Stimulated activated naive CD8-positive, alpha-beta T cell treated with anti-CD3 and anti-CD28 coated beads, Interleukin-15, amount 100 ng/mL, for 72 hours (primary cell): ENCODE measurements around the gene TTC4.
"Not testable (repeated sequence)": the region's sequence is repeated elsewhere in the genome, so short reads cannot be mapped to it uniquely, and the experiment has no call there.

Source experiments
- ATAC-seq: fragments of 150-1000 bp; cut with Tn5 transposase; 2 replicates; pipeline ENCODE4 v1.10.0; 2021; ENCODE audit warnings: mild to moderate bottlenecking, moderate library complexity
- DNase-seq, 2 donors: peaks; one replicate each; pipeline ENCODE4 v3.0.0; 2021 to 2022
- H3K27ac Mint-ChIP-seq, 2 donors: one replicate each; pipeline ENCODE4 v1.8.0; 2022; ENCODE audit warnings: mild to moderate bottlenecking in 2 of 2, mixed read lengths in 2 of 2, moderate library complexity in 2 of 2
- H3K27me3 Mint-ChIP-seq: one replicate; pipeline ENCODE4 v1.8.0; 2022; ENCODE audit warnings: mixed read lengths
- H3K4me1 Mint-ChIP-seq: one replicate; pipeline ENCODE4 v1.8.0; 2022; ENCODE audit warnings: mild to moderate bottlenecking, mixed read lengths
- H3K4me3 Mint-ChIP-seq, 2 donors: one replicate each; pipeline ENCODE4 v1.8.0; 2022; ENCODE audit warnings: mild to moderate bottlenecking in 2 of 2, mixed read lengths in 2 of 2, moderate library complexity in 1 of 2
- H3K9me3 Mint-ChIP-seq, 2 donors: one replicate each; pipeline ENCODE4 v1.8.0; 2022; ENCODE audit warnings: mixed read lengths in 2 of 2

TTC4 gene

DNA sequence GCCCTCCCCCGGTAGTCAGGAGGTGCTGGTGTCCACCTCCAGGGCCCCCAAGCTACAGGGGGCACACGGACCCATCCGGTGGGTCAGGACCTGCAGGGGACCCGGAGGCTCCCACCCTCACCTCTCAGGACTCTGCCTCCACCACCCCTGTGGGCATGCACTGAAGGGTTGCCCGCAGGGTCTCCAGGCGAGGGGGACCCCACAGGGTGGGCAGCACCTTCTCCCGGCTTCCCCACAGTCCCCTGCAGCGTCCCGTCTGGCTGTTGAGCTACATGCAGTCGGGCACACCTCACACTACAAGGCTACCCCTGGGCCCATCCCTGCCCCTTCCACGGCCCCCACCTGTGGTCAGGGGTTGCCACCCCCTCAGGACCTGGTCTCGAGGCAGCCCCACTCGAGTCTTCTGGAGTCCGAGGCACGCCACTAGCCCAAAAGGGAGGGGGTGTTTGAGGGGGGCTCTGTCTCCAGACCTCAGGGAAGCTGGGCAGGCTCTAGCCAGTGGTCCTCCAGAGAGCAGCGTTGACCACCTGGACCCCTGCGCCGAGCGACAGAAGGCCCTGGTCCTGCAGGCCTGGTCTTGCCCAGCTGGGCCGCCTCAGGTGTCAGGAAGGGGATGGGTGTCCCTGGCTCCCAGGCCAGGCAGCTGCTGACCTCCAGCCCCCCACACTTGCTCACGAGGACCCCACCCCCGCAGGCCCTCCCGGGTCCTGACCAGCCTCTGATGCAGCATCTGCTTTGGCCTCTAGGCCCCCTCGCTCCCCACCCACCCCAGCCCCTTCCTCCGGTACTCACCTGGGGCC, 39.0 kb downstream of the TTC4 start:
- ATAC-seq (peak; percentile 47), DNase-seq (no peak)
- Mint-ChIP-seq H3K9me3 (no peaks in the 10 kb centered on the region), H3K4me1 (no peaks in the 10 kb centered on the region), H3K27me3 (no peaks in the 10 kb centered on the region), H3K4me3 (no peak overlapping the region), H3K27ac (no peak overlapping the region)

DNA sequence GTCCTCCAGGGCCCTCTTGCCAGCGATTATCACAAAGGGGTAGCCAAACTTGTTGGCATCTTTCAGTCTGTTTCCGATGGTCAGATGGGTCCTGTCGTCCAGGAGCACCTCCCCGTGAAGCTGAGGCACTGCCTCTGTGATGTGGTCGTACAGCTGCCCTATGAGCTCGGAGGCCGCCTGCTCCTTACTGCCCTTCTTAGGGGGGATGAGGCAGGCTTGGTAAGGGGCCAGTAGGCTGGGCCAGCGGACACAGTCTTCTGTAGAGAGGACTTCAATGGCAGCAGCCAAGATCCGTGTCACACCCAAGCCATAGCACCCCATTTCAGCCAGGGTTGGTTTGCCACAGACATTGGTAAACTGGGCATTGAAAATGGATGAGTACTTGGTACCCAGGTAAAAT, 42.2 kb downstream of the TTC4 start:
- Mint-ChIP-seq H3K27ac (no peak overlapping the region), H3K4me1 (peaks cover 20% of the 10 kb centered on the region), H3K4me3 (no peak overlapping the region), H3K27me3 (no peaks in the 10 kb centered on the region), H3K9me3 (no peaks in the 10 kb centered on the region)
- no peak for ATAC-seq
- no peak for DNase-seq

GRCh38 chr1:54758678-54759348, 43.2 kb downstream of the TTC4 start:
- ATAC-seq = no peak
- DNase-seq = no peak
- no peaks in the 10 kb centered on the region for H3K9me3 Mint-ChIP-seq
- peaks cover 27% of the 10 kb centered on the region for H3K4me1 Mint-ChIP-seq
- no peaks in the 10 kb centered on the region for H3K27me3 Mint-ChIP-seq
- H3K27ac Mint-ChIP-seq = no peak overlapping the region
- no peak overlapping the region for H3K4me3 Mint-ChIP-seq

GRCh38 chr1:54763816-54764132, 48.1 kb downstream of the TTC4 start:
- Mint-ChIP-seq H3K9me3 (no peaks in the 10 kb centered on the region), H3K27ac (peak overlapping the region; percentile 96 to 99), H3K4me1 (peaks cover 36% of the 10 kb centered on the region), H3K27me3 (no peaks in the 10 kb centered on the region), H3K4me3 (peak overlapping the region; percentile 92 to 93)
- DNase-seq = no peak
- peak; percentile 4 for ATAC-seq

GRCh38 chr1:54764133-54764921, 48.7 kb downstream of the TTC4 start, which contains the start of gene PARS2:
Gene PARS2, minus strand, starts transcription at chr1:54764523. Its CDS starts 5,362 bp downstream, at chr1:54759161.
- H3K4me3 Mint-ChIP-seq = peak within 1 kb of the TSS; percentile 92 to 93
- no peaks in the 10 kb centered on the region for H3K9me3 Mint-ChIP-seq
- peaks cover 36% of the 10 kb centered on the region for H3K4me1 Mint-ChIP-seq
- no peaks in the 10 kb centered on the region for H3K27me3 Mint-ChIP-seq
- peak; percentile 94 to 96 for DNase-seq
- peak; percentile 97 for ATAC-seq
- peak within 1 kb of the TSS; percentile 96 to 99 for H3K27ac Mint-ChIP-seq

GRCh38 chr1:54764922-54765561, 49.4 kb downstream of the TTC4 start:
- Mint-ChIP-seq H3K9me3 (no peaks in the 10 kb centered on the region), H3K27me3 (no peaks in the 10 kb centered on the region), H3K27ac (peak overlapping the region; percentile 83 to 96), H3K4me3 (peak overlapping the region; percentile 92 to 93), H3K4me1 (peaks cover 34% of the 10 kb centered on the region)
- ATAC-seq (peak; percentile 24), DNase-seq (no peak)

DNA sequence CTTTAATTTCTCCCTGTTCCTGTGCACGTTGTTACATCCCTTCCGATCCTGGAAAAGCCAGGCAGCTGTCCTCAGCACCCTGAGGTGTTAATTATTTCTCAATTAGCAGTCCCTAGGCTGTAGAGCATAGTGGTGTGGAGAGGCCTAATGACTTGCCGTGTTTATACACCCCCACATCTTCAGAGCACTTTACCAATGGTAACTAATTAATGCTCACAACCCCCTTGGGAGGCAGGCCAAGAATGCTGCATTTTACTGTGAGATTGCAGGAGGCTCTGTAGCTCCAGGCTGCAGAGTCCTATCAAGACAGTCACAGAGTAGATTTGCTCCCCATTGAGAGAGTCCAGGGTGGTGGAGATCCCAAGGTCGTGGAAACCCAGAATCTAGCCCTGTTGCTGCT, 51.1 kb downstream of the TTC4 start:
- ATAC-seq (no peak), DNase-seq (no peak)
- Mint-ChIP-seq H3K4me1 (peaks cover 21% of the 10 kb centered on the region), H3K9me3 (no peaks in the 10 kb centered on the region), H3K27ac (no peak overlapping the region), H3K27me3 (no peaks in the 10 kb centered on the region), H3K4me3 (no peak overlapping the region)

DNA sequence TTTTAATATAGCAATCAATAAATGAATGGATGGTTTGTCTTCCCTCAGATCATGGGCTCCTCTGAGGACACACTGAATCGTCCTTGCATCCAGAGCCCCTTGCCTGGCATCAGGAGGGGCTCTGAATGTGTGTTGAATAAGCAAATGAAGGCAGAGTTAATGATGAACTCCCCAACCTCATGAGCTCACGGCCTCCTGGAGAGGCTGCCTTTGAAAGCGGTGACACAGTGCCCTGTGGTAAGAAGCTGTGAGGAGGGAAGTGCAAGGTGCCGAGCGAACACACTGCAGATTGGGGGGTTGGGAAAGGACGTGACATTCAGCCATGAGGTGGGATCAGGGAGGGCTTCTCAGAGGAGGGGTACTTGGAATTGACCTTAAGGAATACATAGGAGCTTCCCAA, 51.9 kb downstream of the TTC4 start:
- ATAC-seq = no peak
- Mint-ChIP-seq H3K4me3 (no peak overlapping the region), H3K27ac (no peak overlapping the region), H3K4me1 (peaks cover 19% of the 10 kb centered on the region), H3K9me3 (no peaks in the 10 kb centered on the region), H3K27me3 (no peaks in the 10 kb centered on the region)
- no peak for DNase-seq

- DNase-seq (peak; percentile 5 to 22), ATAC-seq (no peak)
- Mint-ChIP-seq H3K4me1 (peaks cover 13% of the 10 kb centered on the region), H3K27ac (no peak overlapping the region), H3K27me3 (no peaks in the 10 kb centered on the region), H3K4me3 (no peak overlapping the region), H3K9me3 (no peaks in the 10 kb centered on the region)
Observed at GRCh38 chr1:54768093-54768492, 52.4 kb downstream of the TTC4 start.

DNA sequence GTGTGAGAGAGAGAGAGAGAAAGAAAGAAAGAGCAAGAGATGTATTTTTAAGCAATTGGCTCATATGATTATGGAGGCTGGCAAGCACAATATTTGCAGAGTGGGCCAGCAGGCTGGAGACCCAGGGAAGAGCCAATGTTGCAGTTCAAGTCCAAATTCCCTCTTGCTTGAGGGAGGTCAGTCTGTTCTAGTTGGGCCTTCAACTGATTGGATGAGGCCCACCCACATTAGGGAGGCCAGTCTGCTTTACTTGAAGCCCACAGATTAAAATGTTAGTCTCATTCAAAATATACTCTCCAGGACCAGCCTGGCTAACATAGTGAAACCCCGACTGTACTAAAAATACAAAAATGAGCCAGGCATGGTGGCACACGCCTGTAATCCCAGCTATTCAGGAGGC, 57.3 kb downstream of the TTC4 start:
- H3K27me3 Mint-ChIP-seq = no peaks in the 10 kb centered on the region
- no peak overlapping the region for H3K27ac Mint-ChIP-seq
- no peaks in the 10 kb centered on the region for H3K4me1 Mint-ChIP-seq

GRCh38 chr1:54774820-54775498, 59.3 kb downstream of the TTC4 start:
- Mint-ChIP-seq H3K9me3 (no peaks in the 10 kb centered on the region), H3K27me3 (no peaks in the 10 kb centered on the region), H3K27ac (peak overlapping the region in 1 of 2 donors; percentile 83), H3K4me1 (no peaks in the 10 kb centered on the region), H3K4me3 (no peak overlapping the region)
- ATAC-seq (no peak), DNase-seq (no peak)

More for the DNA sequence above, 57.3 kb downstream of the TTC4 start:
- H3K9me3 Mint-ChIP-seq = no peaks in the 10 kb centered on the region
- no peak for ATAC-seq
- no peak overlapping the region for H3K4me3 Mint-ChIP-seq
- no peak for DNase-seq

DNA sequence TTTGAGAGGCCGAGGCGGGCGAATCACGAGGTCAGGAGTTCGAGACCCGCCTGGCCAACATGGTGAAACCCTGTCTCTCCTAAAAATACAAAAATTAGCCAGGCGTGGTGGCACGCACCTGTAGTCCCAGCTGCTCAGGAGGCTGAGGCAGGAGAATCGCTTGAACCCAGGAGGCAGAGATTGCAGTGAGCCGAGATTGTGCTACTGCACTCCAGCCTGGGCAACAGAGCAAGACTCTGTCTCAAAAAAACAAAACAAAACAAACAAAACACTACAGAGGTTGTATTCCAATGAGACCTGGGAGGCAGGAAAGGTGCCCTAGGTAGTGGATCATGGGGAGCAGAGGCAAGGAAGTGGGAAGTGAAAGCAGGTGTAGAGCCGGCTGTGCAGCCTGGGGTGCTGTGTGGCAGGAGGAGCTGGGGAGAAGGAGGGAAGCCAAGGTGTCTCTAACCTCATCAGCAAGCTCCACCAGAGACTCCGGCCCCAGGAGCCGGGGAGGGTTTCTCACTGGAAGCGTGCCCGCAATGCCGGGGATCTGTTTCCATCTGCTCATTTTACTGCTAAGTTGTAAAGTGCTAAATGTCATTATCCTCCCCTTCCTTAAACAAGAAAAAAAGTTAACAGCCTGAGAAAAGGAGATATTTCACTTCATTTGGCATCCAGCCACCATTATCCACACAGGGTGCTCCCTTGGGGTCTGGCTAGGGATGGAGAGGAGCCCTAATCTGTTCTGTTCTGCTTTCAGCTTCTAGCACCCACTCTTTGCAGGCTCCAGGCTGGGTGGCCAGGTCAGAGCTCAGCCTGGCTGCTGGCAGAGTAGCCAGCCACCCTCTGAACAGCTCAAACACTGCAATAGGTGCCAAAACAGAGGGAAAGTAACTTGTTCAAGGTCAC, 60.4 kb downstream of the TTC4 start:
- not testable (repeated sequence) for H3K4me1 Mint-ChIP-seq, H3K9me3 Mint-ChIP-seq, H3K27ac Mint-ChIP-seq, H3K27me3 Mint-ChIP-seq, H3K4me3 Mint-ChIP-seq, ATAC-seq, DNase-seq

DNA sequence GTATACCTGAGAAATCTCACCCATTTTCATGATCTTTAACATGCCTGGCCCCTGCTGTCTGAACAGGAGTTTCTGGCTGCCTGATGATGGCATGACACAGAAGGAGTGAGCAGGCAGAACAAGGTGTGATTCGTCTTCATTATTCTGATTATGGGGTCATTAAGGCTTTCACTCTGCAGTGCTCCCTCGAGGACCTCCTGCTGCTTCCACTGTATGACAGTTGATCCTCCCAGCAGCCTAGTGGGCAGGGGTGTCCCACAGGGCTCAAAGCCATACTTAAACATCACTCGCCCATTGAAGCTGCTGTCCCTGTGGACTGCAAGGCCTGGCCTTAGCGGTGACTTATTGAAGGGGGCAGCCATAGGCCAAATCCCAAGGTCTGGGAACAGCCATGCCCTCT, 61.4 kb downstream of the TTC4 start:
- Mint-ChIP-seq H3K4me3 (no peak overlapping the region), H3K9me3 (no peaks in the 10 kb centered on the region), H3K27me3 (no peaks in the 10 kb centered on the region), H3K27ac (no peak overlapping the region), H3K4me1 (no peaks in the 10 kb centered on the region)
- no peak for ATAC-seq
- no peak for DNase-seq

GRCh38 chr1:54777431-54777830, 61.8 kb downstream of the TTC4 start:
- no peaks in the 10 kb centered on the region for H3K4me1 Mint-ChIP-seq
- no peaks in the 10 kb centered on the region for H3K9me3 Mint-ChIP-seq
- ATAC-seq (no peak), DNase-seq (no peak)
- H3K27me3 Mint-ChIP-seq = no peaks in the 10 kb centered on the region
- H3K27ac Mint-ChIP-seq = no peak overlapping the region
- H3K4me3 Mint-ChIP-seq = no peak overlapping the region
